Endothelial cell of umbilical vein (primary cell): ENCODE data around the gene MBNL2. TPM values are rescaled to one million over a fixed set of nuclear protein-coding genes. Genes with fewer than 3 reads are reported as not detected.

Source experiments
- BruUV-seq: library from RNA; stranded (reverse); fragments of 400-500 nt; replicated peaks from 2 replicates; lab custom pipeline; 2021; lab: Mats Ljungman, UMichigan
- CTCF ChIA-PET: fragments of 300-600, 350-600 bp; sonication (Branson Sonifier 250); formaldehyde crosslinking; loops from one replicate; lab custom pipeline; 2021; ENCODE audit warnings: antibody characterized with exemption, inconsistent platforms; lab: Charles Lee
- POLR2A ChIA-PET: fragments of 300-600, 350-600 bp; sonication (Branson Sonifier 250); formaldehyde crosslinking; loops from one replicate; lab custom pipeline; 2021; ENCODE audit warnings: antibody characterized with exemption, inconsistent platforms; lab: Charles Lee
- DNase-seq: peaks from one replicate; pipeline ENCODE4 v3.0.0-alpha.2; 2011; ENCODE audit warnings: low read depth, low spot score
- FAIRE-seq: peaks from 2 replicates; lab custom pipeline; 2011; peaks lifted over from hg19 to GRCh38; lab: Jason Lieb, UNC
- H2AFZ ChIP-seq: 2 replicates; pipeline ENCODE4 v1.6.0; 2012; ENCODE audit warnings: low read depth, low read length, control low read depth, inconsistent platforms
- H3K27ac ChIP-seq: 2 replicates; pipeline ENCODE4 v1.5.1; 2011; ENCODE audit warnings: low read depth, mild to moderate bottlenecking, control low read depth, low read length, moderate library complexity; ENCODE audit not compliant: insufficient read depth
- H3K27me3 ChIP-seq, 2 experiments: 2 replicates each; pipeline versions ENCODE4 v1.6.0 to v1.6.1; 2011; ENCODE audit warnings: low read length in 2 of 2, mixed read lengths in 1 of 2; ENCODE audit not compliant: control insufficient read depth in 2 of 2, insufficient read depth in 2 of 2
- H3K36me3 ChIP-seq, 2 experiments: 2 replicates in 1 of 2; 3 replicates in 1 of 2; pipeline ENCODE4 v1.5.1; 2011; ENCODE audit warnings: low read length in 2 of 2, mild to moderate bottlenecking in 1 of 2, moderate library complexity in 1 of 2; ENCODE audit not compliant: control insufficient read depth in 2 of 2, insufficient read depth in 2 of 2; ENCODE audit errors: extremely low read depth in 1 of 2
- H3K4me1 ChIP-seq: 3 replicates; pipeline ENCODE4 v1.5.1; 2011; ENCODE audit warnings: mild to moderate bottlenecking, low read length; ENCODE audit not compliant: control insufficient read depth, insufficient read depth; ENCODE audit errors: extremely low read depth
- H3K4me2 ChIP-seq: 2 replicates; pipeline ENCODE4 v1.6.1; 2011; ENCODE audit warnings: low read length, control low read depth, mixed read lengths; ENCODE audit not compliant: insufficient read depth
- H3K4me3 ChIP-seq, 3 experiments: fragments of 200-600 bp in 1 of 3; sonication (generic), shearing (Covaris generic) in 1 of 3; replicated peaks in 1 of 3; 2 replicates each; pipeline ENCODE4 v1.5.1; 2011 to 2016; ENCODE audit warnings: control low read depth in 3 of 3, low read length in 3 of 3, mild to moderate bottlenecking in 2 of 3, inconsistent platforms in 1 of 3, low read depth in 1 of 3, moderate library complexity in 1 of 3; ENCODE audit not compliant: insufficient read depth in 1 of 3
- H3K79me2 ChIP-seq: 2 replicates; pipeline ENCODE4 v1.6.0; 2012; ENCODE audit warnings: low read length, inconsistent platforms; ENCODE audit not compliant: control insufficient read depth, insufficient read depth
- H3K9ac ChIP-seq: replicated peaks from 2 replicates; pipeline ENCODE3; 2011; ENCODE audit warnings: low read length, control low read depth; ENCODE audit not compliant: insufficient read depth; ENCODE audit errors: extremely low read depth
- H3K9me1 ChIP-seq: replicated peaks from 3 replicates; pipeline ENCODE4 v1.6.0; 2011; ENCODE audit warnings: mild to moderate bottlenecking, low read length; ENCODE audit not compliant: control insufficient read depth, insufficient read depth; ENCODE audit errors: extremely low read depth
- H3K9me3 ChIP-seq: replicated peaks from 2 replicates; pipeline ENCODE4 v1.5.1; 2012; ENCODE audit warnings: low read length, inconsistent platforms; ENCODE audit not compliant: control insufficient read depth, insufficient read depth
- H4K20me1 ChIP-seq: replicated peaks from 2 replicates; pipeline ENCODE3; 2011; ENCODE audit warnings: mild to moderate bottlenecking, low read length; ENCODE audit not compliant: control insufficient read depth, insufficient read depth; ENCODE audit errors: extremely low read depth
- EZH2 ChIP-seq: IDR thresholded peaks from 2 replicates; pipeline ENCODE4 v1.6.1; 2012; ENCODE audit warnings: borderline replicate concordance, low read depth, mild to moderate bottlenecking, moderate library complexity, low read length, inconsistent platforms; ENCODE audit not compliant: severe bottlenecking
- FOS ChIP-seq: IDR thresholded peaks from 2 replicates; pipeline ENCODE4 v1.6.1; 2011; ENCODE audit warnings: mild to moderate bottlenecking, low read length, moderate library complexity, borderline replicate concordance; ENCODE audit not compliant: insufficient read depth
- GATA2 ChIP-seq: IDR thresholded peaks from 2 replicates; pipeline ENCODE4 v1.7.0; 2011; ENCODE audit warnings: low read depth, mild to moderate bottlenecking, moderate library complexity, mixed read lengths, low read length; ENCODE audit not compliant: insufficient read length, insufficient read depth
- JUN ChIP-seq: IDR thresholded peaks from 2 replicates; pipeline ENCODE4 v1.6.1; 2011; ENCODE audit warnings: borderline replicate concordance, low read depth; ENCODE audit not compliant: insufficient read length, insufficient read depth
- MYC ChIP-seq: IDR thresholded peaks from one replicate; pipeline ENCODE4 v1.6.1; 2011; ENCODE audit warnings: mild to moderate bottlenecking, low read depth, low read length
- POLR2A ChIP-seq: IDR thresholded peaks from 2 replicates; pipeline ENCODE4 v1.6.1; 2012; ENCODE audit warnings: low read depth, mild to moderate bottlenecking, control low read depth, low read length
- POLR2AphosphoS5 ChIP-seq: IDR thresholded peaks from 2 replicates; pipeline ENCODE4 v1.6.1; 2012; ENCODE audit warnings: low read depth, mild to moderate bottlenecking, control low read depth, low read length, moderate library complexity; ENCODE audit not compliant: insufficient read depth
- dilution Hi-C: fragments of 300-500 bp; cut with MboI; formaldehyde crosslinking; loops from one replicate; pipeline ENCODE4 v1.15.0; 2019; ENCODE audit warnings: low sequenced_read_pairs; ENCODE audit not compliant: extremely low pct_ligation_motif_present
- intact Hi-C: fragments of 100-400 bp; cut with micrococcal nuclease; formaldehyde crosslinking; loops from one replicate; pipeline ENCODE4 v1.10.0; 2022
- polyA plus RNA-seq, 4 experiments: library from polyadenylated mRNA; depleted of rRNA in 3 of 4; stranded (reverse) in 3 of 4; unstranded in 1 of 4; fragments of >200 nt; gene quantifications; 2 replicates each; pipeline versions ENCODE4 v1.2.1 to v1.2.3, GENCODE V29; 2011 to 2012; ENCODE audit warnings: missing spikeins in 1 of 4
- total RNA-seq: library from RNA; stranded (reverse); gene quantifications from 2 replicates; pipeline ENCODE4 v1.2.3, GENCODE V29; 2021
- TF ChIP-seq, protein P1 (sequence below): IDR thresholded peaks from 2 replicates; pipeline ENCODE4 v1.6.1; 2011; ENCODE audit not compliant: insufficient read depth, insufficient read length
- TF ChIP-seq, protein P2 (sequence below), 2 donors: IDR thresholded peaks; 1 replicate in 1 of 2; 2 replicates in 1 of 2; pipeline ENCODE4 v1.5.1; 2011; ENCODE audit warnings: low read length in 2 of 2, mild to moderate bottlenecking in 2 of 2, moderate library complexity in 2 of 2, control low read depth in 1 of 2, inconsistent platforms in 1 of 2, low read depth in 1 of 2; ENCODE audit not compliant: insufficient read depth in 1 of 2; ENCODE audit errors: extremely low read depth in 1 of 2

The MBNL2 gene
- total and polyA plus RNA-seq, 2 donors (not counting 3 experiments of a cell fraction or from before 2014, with no cell fraction given), result 32.9 to 76.5 TPM

DNA sequence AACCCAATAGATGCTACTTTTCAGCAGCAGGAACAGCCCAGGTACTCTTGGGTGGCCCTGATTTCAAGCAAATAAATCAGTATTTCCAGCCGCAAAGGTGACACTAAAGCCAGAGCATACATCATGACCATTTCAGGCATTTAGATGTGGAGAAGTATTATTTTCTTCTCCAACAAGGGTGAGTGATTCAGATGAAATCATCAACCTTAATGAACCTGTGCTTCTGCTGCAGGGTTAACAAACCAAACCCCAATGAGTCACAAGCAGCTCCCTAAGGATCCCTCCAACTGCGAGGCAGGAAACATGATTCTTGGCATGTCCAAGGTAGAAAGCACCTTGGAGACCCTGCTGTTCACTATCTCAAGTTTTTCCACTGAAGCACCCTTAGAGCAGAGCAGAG, 32.7 kb downstream of the MBNL2 start:
- TF ChIP-seq, protein P1, sequence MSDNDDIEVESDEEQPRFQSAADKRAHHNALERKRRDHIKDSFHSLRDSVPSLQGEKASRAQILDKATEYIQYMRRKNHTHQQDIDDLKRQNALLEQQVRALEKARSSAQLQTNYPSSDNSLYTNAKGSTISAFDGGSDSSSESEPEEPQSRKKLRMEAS, result no peak
- TF ChIP-seq GATA2 (peak; percentile 33), MYC (no peak), POLR2A (no peak), EZH2 (no peak), POLR2AphosphoS5 (peak; percentile 11), FOS (peak; percentile 85), JUN (peak; percentile 15)
- TF ChIP-seq, protein P2, sequence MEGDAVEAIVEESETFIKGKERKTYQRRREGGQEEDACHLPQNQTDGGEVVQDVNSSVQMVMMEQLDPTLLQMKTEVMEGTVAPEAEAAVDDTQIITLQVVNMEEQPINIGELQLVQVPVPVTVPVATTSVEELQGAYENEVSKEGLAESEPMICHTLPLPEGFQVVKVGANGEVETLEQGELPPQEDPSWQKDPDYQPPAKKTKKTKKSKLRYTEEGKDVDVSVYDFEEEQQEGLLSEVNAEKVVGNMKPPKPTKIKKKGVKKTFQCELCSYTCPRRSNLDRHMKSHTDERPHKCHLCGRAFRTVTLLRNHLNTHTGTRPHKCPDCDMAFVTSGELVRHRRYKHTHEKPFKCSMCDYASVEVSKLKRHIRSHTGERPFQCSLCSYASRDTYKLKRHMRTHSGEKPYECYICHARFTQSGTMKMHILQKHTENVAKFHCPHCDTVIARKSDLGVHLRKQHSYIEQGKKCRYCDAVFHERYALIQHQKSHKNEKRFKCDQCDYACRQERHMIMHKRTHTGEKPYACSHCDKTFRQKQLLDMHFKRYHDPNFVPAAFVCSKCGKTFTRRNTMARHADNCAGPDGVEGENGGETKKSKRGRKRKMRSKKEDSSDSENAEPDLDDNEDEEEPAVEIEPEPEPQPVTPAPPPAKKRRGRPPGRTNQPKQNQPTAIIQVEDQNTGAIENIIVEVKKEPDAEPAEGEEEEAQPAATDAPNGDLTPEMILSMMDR (IDR thresholded peaks at IDR 0.05; ENCODE audit: extremely low read depth in 1 of 2, insufficient read depth in 1 of 2, low read depth in 1 of 2, low read length in 2 of 2), result no peak
- Histone ChIP-seq H3K4me3 (no peak overlapping the region), H3K9me1 (no peaks in the 10 kb centered on the region), H3K9me3 (no peaks in the 10 kb centered on the region), H3K79me2 (peaks cover 64% of the 10 kb centered on the region), H4K20me1 (no peaks in the 10 kb centered on the region), H3K27me3 (no peaks in the 10 kb centered on the region), H3K27ac (peak overlapping the region; percentile 98), H3K9ac (peak overlapping the region; percentile 72), H3K4me2 (peak overlapping the region; percentile 38), H3K36me3 (no peaks in the 10 kb centered on the region), H2AFZ (no peak overlapping the region), H3K4me1 (peaks cover 64% of the 10 kb centered on the region)
- intact Hi-C loops (no loop called here), dilution Hi-C loops (no loop called here)
- FAIRE-seq, result no peak
- POLR2A ChIA-PET, result no interaction called here
- no peak for DNase-seq
- BruUV-seq, result no TSS peak
- CTCF ChIA-PET, result interaction anchor here (1.3 to 4.8 kb wide), 2 partner anchors 21 to 29 kb away, joined by 3 to 29 read pairs; no protein-coding TSS in a partner anchor
